ENCODE data around the gene CACNA1C.

The CACNA1C gene

GRCh38 chr12:2417481-2418160, 364.8 kb downstream of the CACNA1C start:
- no peak for TF ChIP-seq CTCF (IDR thresholded peaks at IDR 0.05; ENCODE audit: borderline replicate concordance, control extremely low read depth, extremely low read depth, insufficient read depth, missing control alignments)
- DNase-seq (ENCODE audit: low spot score), result no peak
- in situ Hi-C loops (cut with MboI; ENCODE audit: low sequenced_read_pairs, unreplicated experiment), result no loop called here

- no peak for TF ChIP-seq CTCF (IDR thresholded peaks at IDR 0.05; ENCODE audit: borderline replicate concordance, control extremely low read depth, extremely low read depth, insufficient read depth, missing control alignments)
- in situ Hi-C loops (cut with MboI; ENCODE audit: low sequenced_read_pairs, unreplicated experiment), result no loop called here
Measured at GRCh38 chr12:2418579-2418978, 365.8 kb downstream of the CACNA1C start.

GRCh38 chr12:2422591-2422990, 369.8 kb downstream of the CACNA1C start:
- in situ Hi-C loops (cut with MboI; ENCODE audit: low sequenced_read_pairs, unreplicated experiment), result no loop called here
- TF ChIP-seq CTCF (IDR thresholded peaks at IDR 0.05; ENCODE audit: borderline replicate concordance, control extremely low read depth, extremely low read depth, insufficient read depth, missing control alignments), result no peak
- DNase-seq (ENCODE audit: low spot score), result no peak

More at GRCh38 chr12:2418579-2418978, 365.8 kb downstream of the CACNA1C start:
- no peak for DNase-seq (ENCODE audit: low spot score)

- in situ Hi-C loops (cut with MboI; ENCODE audit: low sequenced_read_pairs, unreplicated experiment), result no loop called here
- no peak for DNase-seq (ENCODE audit: low spot score)
- no peak for TF ChIP-seq CTCF (IDR thresholded peaks at IDR 0.05; ENCODE audit: borderline replicate concordance, control extremely low read depth, extremely low read depth, insufficient read depth, missing control alignments)
Measured at GRCh38 chr12:2429032-2429431, 376.2 kb downstream of the CACNA1C start.

GRCh38 chr12:2431810-2432209, 379.0 kb downstream of the CACNA1C start:
- no peak for DNase-seq (ENCODE audit: low spot score)
- in situ Hi-C loops (cut with MboI; ENCODE audit: low sequenced_read_pairs, unreplicated experiment), result no loop called here
- TF ChIP-seq CTCF (IDR thresholded peaks at IDR 0.05; ENCODE audit: borderline replicate concordance, control extremely low read depth, extremely low read depth, insufficient read depth, missing control alignments), result no peak

- no peak for DNase-seq (ENCODE audit: low spot score)
- TF ChIP-seq CTCF (IDR thresholded peaks at IDR 0.05; ENCODE audit: borderline replicate concordance, control extremely low read depth, extremely low read depth, insufficient read depth, missing control alignments), result no peak
- in situ Hi-C loops (cut with MboI; ENCODE audit: low sequenced_read_pairs, unreplicated experiment), result no loop called here
Measured at GRCh38 chr12:2432856-2433255, 380.1 kb downstream of the CACNA1C start.
